HG02610 (cell line): Measurements from ENCODE around the gene ORAI2.
"Not testable (repeated sequence)": the region's sequence is repeated elsewhere in the genome, so short reads cannot be mapped to it uniquely, and the experiment has no call there.

Source experiments
- ATAC-seq: cut with Tn5 transposase; IDR thresholded peaks from one replicate; pipeline ENCODE4 v1.9.1; 2021; ENCODE audit warnings: mild to moderate bottlenecking, moderate library complexity; ENCODE audit not compliant: unreplicated experiment

Gene ORAI2

DNA sequence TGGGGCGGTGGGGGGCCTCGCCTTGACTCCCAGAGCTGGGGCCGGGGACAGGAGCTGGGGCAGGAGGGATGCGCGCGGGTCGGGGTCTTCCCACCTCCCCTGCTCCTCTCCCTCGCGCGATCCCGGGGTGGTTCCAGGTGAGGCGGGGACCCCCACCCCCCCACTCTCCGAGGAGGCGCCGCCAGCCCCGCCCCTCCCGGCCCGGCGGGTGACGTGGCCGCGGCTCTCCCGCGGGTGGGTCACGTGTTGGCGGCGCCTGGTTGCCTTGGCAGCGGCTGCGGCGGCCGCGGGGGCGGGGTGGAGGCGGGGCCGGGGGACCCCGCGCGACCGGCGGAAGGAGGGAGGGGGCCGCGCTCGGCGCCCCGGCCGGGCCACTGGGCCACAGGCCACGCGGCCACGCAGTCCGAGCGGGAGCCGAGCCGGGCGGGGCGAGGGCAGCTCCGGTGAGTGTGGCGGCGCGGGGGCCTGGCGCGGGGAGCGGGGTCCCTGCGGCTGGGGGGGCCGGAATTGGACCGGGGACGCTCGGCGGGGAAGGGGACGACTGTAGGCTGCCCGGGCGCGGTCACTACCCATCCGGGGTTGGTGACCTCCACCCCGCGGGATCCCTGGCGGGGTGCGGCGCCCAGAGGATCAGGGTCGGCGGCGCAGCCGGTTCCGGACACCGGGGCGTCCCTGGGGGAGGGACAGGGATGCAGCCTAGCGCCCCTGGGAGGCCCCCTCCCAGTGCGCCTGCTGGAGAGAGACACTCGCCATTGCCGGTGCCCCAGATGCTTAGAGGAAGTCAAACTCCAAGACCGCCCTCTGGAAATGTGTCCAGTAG is at the start of gene ORAI2:
TSS of gene ORAI2 (plus strand) at position 357 of the 820 bp plus-strand sequence. CDS start 5,382 bp downstream, outside the sequence.
- peak; percentile 69 for ATAC-seq

DNA sequence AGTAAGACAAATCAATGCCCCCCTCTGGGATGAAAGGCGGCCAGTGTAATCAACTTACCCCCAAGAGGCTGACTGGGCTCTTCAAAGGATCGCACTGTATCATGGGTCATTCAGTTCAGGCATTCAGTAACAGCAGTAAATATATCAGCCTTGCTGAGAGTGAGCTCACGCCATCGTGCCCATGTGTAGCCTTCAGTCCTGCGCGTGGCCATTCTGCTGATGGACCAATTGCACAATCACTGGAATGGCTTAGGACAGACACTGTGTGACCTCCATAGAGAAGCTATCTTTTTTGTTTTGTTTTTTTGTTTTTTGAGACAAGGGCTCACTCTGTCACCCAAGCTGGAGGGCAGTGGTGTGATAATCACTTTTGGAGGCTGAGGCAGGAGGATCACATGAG is 46.3 kb upstream of the ORAI2 start:
- no peak for ATAC-seq

DNA sequence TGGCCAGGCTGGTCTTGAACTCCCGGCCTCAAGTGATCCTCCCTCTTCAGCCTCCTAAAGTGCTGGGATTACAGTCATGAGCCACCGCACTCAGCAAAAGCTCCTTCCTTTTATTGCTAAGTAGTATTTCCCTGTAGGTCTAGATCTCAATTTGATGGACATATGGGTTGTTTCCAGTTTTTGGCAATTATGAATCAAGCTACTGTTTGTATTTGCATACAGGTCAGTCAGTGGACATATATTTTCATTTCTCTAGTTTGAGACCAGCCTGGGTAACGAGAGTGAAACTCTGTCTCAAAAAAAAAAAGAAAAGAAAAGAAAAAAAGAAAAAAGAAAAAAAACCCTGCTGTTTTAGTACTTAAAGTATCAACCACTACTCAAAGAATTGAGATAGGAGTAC is 43.6 kb upstream of the ORAI2 start:
- no peak for ATAC-seq

DNA sequence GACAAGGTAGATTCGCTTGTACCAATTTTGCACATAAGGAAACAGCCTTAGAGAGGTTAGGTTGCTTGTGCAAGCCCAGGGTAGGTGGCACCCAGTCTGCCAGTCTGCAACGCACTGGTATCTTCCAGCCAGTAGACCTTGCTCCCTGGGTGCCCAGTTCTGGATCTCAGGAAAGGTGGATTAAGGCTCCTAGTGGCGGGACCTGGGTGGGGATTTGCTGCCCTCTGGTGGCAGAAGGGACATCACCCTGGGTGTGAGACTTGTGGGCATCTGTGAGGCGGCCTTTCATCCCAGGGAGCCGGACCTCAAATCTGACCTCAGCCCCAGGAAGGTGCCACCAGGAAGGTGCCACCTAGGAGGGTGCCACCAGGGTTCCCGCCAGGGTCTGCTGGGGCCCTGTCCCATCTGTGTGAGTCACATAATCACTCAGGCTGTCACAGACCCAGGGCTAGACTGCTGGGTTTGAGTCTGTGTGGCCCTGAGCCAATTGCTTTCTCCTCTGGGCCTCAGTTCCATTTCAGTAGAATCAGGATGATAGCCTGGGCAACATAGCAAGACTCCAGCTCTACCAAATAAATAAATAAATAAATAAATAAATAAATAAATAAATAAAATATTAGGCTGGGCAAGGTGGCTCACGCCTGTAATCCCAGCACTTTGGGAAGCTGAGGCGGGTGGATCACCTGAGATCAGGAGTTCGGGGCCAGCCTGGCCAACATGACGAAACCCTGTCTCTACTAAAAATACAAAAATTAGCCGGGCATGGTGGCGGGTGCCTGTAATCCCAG is 42.5 kb upstream of the ORAI2 start:
- ATAC-seq = no peak

DNA sequence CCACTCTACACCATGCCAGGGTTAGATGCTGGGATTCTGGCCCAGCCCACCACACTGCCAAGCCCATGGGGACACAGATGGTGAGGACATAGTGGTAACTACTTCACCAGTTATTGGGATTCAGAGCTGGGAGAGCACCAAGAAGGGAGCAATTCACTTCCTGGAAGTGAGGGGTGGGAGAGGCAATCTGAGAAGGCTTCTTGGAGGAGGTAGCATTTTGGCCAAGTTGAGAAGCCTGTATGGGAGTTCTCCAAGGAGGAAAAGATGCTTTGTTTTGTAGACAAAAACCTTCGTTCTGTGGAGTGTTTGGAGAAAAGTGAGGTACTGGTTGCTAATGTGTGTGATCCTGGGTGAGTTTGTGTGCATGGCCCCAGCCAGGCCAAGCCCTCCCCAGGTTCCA is 41.0 kb upstream of the ORAI2 start:
- ATAC-seq = no peak

DNA sequence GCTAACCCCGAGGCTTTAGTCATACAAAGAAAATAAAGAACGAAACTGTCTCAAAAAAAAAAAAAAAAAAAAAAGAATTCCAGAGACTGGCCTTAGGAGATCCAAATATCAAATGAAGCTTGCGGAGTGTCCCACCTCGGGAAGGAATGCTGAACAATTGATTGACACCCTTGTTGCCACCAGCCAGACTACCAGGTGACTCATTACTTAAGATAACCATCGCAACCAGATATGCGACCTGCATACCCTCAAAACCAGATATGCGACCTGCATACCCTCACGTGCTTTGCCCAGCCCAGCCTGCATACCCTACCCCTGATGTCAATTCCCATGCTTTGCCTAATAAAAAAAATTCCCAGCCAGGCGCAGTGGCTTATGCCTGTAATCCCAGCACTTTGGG is 39.9 kb upstream of the ORAI2 start:
- no peak for ATAC-seq

DNA sequence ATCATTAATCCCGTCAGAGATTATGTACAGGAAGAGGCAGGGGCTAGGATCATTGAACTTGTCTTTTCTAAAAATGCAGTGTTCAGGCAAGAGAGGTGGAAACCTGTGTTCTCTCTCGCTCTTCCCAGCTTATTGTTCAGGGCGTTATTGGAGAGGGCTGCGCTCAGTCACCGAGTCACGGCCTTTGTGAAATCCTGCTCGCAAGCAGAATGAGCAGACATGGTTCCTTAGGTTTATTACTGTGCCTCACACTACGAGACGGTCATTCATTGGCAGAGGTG is 37.8 kb upstream of the ORAI2 start:
- ATAC-seq = no peak

DNA sequence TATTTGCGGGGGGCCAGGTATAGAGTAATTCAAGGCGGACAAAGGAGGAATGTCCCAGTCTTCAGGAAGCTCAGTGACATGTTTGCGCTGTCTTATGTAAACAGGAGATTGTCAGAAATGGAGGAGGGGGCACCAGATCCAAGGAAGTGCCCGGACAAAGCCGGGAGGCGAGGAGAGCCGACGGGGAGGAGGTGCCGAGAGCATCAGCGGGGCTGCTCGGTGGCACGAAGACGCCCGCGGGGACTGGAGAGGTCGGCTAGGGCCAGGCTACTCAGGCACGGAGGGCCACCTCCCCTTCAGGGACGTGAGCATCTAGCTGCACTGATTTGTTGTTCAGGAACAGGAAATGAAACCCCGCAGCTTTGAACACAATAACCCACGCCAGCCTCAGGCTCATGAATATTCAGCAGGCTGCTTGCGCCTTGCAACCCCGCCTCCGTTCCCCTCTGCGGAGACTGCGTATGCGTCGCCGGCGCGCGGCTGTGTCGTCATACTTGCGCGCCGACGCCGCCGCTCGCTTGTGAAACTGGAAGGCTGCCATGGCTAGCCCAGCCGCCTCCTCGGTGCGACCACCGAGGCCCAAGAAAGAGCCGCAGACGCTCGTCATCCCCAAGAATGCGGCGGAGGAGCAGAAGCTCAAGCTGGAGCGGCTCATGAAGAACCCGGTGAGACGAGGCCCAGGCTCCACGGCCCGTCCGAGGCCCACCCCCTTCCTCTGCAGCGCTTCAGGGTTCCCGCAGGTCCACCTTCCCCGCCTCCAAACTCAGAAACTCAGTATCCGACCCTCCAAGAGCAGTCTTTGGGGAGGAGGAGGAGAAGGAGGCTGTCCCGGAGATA is 37.3 kb upstream of the ORAI2 start, which contains the start of gene PRKRIP1:
TSS of gene PRKRIP1 (plus strand) at position 491 of the 837 bp plus-strand sequence. CDS start at position 540, 49 bp downstream.
- ATAC-seq = peak; percentile 97

DNA sequence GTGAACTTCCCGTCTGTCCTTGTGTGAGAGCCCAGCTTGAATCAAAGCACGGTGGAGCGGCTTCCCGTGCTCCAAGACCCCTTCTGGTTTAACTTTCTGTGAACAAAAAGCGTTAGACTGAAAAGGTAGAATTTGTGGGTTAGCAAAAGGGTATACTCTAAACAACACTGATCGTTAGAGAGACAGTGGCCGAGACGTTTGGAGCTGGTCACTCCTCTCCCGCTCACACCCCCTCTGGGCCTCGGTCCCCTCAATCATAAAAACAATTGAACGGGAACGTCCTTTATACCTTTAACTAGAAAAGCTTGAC is 36.7 kb upstream of the ORAI2 start:
- no peak for ATAC-seq

DNA sequence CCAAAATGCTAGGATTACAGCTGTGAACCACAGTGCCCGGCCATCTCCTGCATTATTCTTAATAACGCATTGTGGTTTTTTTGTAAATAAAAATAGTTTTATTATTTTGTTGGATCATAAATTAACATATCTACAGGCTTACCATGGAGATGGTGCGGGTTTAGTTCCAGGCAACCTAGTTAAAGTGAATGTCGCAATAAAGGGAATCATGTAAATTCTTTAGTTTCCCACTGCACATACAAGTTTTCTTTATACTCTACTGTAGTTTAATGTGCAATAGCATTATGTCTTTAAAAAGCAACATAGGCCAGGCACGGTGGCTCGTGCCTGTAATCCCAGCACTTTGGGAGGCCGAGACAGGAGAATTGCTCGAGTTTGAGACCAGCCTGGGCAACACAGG is 34.8 kb upstream of the ORAI2 start:
- no peak for ATAC-seq

DNA sequence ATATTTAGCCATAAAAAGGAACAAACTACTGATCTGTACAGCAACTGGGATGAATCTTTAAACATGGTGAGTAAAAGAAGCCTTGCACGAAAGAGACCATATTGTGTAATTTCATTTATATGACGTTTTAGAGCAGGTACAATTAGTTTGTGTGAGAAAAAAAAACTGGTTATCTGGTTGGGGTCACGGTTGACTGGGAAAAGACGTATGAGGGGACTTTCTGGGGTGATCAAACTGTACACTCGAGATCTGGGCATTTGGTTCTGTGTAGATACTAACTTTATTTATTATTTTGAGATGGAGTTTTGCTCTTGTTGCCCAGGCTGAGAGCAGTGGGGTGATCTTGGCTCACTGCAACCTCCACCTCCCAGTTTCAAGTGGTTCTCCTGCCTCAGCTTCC is 33.0 kb upstream of the ORAI2 start:
- ATAC-seq = no peak

DNA sequence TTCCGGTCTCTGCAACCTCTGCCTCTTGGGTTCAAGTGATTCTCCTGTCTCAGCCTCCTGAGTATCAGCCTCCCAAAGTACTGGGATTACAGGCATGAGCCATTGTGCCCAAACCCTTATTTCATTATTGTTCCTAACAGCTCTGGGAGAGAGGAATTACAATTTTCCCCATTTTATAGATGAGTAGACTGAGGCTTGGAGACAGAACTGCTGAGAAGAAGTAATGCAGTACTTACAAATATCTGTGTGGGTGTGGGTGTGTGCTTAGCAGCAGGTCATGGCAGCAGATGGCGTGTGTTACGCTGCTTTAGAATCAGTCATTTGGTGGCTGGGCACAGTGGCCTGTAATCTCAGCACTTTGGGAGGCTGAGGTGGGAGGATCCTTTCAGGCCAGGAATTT is 29.8 kb upstream of the ORAI2 start:
- ATAC-seq = no peak

DNA sequence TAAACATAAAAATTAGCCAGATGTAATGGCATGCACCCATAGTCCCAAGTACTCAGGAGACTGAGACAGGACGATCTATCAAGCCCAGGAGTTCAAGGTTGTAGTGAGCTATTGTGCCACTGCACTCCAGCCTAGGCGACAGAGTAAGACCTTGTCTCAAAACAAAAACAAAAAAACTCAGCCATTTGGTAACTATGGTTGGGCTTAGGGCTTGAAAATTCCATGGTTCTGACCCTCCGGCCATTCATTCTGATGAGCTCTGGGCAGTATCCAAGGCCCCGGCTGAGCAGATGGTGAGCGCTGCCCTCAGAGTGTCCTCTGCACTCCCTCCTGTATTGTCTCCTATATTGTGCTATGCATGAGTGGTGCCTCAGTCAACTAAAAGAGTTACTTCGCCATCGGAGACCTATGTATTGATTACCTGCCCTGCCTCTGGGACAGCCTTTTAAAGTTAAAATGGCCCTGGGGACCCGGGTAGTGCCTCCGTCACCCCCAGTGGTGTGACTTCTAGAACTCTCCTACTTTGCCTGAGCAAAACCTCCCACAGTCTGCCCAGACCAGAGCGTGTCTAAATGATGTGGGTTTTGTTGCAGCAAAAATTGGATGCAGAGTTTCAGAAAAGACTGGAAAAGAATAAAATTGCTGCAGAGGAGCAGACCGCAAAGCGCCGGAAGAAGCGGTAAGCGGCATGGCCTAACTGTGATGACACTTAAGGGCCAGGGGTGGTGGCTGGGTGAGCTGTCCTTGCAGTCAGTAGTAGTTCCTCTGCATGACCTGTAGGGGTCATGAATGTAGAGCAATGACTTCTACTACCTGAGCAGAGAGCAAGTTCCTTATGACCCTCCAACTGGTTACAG is 29.1 kb upstream of the ORAI2 start:
- ATAC-seq = peak; percentile 74

DNA sequence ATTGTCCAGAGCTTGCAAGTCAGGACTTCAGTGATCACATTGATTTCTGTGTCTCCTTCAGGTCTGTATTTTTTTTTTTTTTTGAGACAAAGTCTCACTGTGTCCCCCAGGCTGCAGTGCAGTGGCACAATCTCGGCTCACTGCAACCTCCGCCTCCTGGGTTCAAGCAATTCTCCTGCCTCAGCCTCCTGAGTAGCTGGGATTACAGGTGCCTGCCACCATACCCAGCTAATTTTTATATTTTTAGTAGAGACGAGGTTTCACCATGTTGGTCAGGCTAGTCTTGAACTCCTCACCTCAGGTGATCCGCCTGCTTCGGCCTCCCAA is 28.6 kb upstream of the ORAI2 start:
- ATAC-seq = not testable (repeated sequence)

DNA sequence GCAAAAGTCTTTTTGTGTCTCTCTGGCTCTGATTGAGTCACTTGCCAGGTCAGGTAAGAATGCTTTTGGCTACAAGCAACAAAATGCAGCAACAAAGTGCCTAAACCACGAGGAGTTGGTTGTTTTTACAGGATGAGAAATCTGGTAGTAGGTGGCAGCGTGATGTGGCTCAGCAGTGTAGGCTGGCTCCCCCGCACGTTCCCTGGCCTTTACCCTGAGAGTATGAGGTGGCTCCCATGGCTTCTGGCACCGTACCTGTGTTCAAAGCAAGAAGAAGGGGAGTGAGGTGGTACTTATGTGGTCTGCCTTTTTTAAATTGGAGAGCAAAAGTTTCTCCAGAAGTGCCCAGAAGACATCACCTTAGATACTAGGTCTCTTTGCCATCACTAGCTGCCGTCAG is 25.5 kb upstream of the ORAI2 start:
- ATAC-seq = no peak

DNA sequence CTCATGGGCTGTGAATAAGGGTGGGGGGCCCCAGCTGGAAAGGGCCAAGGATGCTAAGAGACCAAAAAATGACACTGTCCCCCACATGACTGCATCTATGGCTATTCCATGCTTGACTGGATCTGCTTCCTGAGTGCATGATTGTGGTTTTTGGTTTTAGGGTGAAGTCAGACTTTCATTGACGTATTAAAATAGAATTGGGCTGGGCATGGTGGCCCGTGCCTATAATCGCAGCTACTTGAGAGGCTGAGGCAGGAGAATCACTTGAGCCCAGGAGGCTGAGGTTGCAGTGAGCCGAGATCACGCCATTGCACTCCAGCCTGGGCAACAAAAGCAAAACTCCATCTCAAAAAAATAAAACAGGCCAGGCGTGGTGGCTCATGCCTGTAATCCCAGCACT is 24.8 kb upstream of the ORAI2 start:
- peak; percentile 50 for ATAC-seq

DNA sequence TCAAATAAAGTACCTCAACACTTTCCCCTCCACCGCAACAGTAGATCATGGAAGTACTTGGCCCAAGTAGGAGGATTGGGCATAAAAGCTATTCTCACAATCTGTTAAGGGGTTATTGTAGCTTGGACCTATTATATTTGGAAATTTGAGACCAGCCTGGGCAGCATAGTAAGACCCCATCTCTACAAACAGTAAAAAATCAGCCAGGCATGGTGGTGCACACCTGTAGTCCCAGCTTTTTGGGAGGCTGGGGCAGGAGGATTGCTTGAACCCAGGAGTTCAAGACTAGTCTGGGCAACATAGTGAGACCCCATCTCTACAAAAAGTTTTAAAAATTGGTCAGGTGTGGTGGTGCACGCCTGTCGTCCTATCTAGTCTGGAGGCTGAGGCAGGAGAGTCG is 24.0 kb upstream of the ORAI2 start:
- no peak for ATAC-seq

DNA sequence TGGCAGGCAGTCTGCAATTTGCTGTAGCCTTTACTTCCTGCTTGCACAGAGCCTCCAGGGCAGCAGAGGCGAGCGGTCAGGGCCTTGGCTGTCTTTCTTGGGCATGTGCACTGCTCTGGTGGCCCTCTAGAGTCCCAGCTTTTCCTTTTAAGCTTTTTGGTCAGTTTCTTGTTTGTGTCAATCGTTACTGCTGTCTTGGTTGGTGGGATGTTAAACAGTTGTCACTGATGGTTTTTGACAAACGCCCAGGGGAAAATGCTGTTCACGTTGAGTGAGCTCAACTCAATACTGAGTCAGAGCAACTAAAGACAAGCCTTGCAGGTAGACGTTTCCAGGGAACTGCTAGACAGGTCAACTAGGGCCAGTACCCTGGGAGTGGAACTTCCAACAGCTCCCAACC is 23.3 kb upstream of the ORAI2 start:
- ATAC-seq = no peak

DNA sequence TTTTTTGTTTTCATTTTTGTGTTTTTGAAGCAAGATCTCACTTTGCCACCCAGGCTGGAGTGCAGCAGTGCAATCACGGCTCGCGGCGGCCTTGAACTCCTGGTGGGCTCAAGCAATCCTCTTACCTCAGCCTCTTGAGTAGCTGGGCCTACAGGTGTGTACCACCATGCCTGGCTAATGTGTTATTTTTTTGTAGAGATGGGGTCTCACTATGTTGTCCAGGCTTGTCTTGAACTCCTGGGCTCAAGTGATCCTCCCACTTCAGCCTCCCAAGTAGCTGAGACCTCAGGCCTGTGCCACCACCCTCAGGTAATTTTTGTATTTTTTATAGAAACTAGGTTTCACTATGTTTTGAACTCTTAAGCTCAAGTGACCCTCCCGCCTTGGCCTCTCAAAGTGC is 22.5 kb upstream of the ORAI2 start:
- ATAC-seq = no peak

DNA sequence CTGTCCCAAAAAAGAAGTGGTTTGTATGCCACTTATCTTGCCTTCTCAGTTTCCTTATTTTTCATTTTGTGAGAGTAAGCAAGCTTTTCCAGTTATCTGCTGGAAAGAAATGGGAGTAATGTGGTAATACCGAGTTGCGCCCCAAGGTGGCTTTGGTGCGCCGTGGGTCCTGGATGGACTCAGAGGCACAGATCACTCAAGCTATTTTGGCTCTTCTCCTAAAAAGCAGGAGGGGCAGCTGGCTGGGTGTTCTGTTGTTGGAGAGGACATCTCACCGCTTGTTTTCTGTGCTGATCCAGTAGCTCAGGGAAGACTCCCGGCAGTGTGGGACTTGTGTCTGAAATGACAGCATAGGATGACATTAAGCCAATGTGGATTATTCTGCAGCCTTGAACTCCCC is 20.8 kb upstream of the ORAI2 start:
- ATAC-seq = no peak

DNA sequence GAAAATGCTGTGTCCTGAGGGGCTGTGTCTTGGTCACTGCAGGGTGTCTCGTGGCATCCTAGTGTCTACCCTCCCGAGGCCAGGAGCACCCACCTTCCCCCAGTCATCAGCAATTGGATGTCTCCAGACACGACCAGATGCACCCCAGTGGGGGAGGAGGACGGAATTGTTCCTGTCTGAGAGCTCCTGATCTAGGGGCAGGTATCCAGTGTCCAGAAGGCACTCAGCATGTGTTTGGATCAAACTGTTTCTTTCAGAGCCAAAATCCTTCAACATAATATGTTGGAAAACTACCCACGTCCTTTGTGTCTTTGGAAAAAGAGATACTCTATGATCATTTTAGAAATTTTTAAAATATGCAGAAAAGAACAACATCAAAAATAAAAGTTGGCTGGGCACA is 20.3 kb upstream of the ORAI2 start:
- ATAC-seq = no peak
